CD14-positive monocyte (primary cell): Measurements from ENCODE around the gene POLR3C. TPM values are rescaled to one million over a fixed set of nuclear protein-coding genes. Genes with fewer than 3 reads are reported as not detected.

Experiments used
- DNase-seq, 3 donors: peaks; one replicate each; pipeline ENCODE4 v3.0.0-alpha.2; 2011 to 2022
- H2AFZ ChIP-seq: 2 replicates; pipeline ENCODE4 v1.6.0; 2012; ENCODE audit warnings: mild to moderate bottlenecking, low read depth, low read length, inconsistent platforms; ENCODE audit not compliant: insufficient read depth, poor library complexity, severe bottlenecking
- H3K27ac ChIP-seq, 2 donors: 1 replicate in 1 of 2; 2 replicates in 1 of 2; pipeline ENCODE4 v1.5.1; 2012 to 2013; ENCODE audit warnings: low read length in 2 of 2, control low read depth in 1 of 2, inconsistent platforms in 1 of 2, low read depth in 1 of 2, mild to moderate bottlenecking in 1 of 2
- H3K27me3 ChIP-seq, 2 donors: one replicate each; pipeline versions ENCODE4 v1.6.0 to v1.6.1; 2011 to 2013; ENCODE audit warnings: low read length in 2 of 2; ENCODE audit not compliant: control insufficient read depth in 2 of 2, insufficient read depth in 2 of 2
- H3K36me3 ChIP-seq, 2 donors: replicated peaks in 1 of 2; 1 replicate in 1 of 2; 2 replicates in 1 of 2; pipeline versions ENCODE4 v1.5.1 to v1.6.1; 2012 to 2013; ENCODE audit warnings: low read length in 2 of 2, control low read depth in 1 of 2, inconsistent platforms in 1 of 2, mild to moderate bottlenecking in 1 of 2; ENCODE audit not compliant: insufficient read depth in 2 of 2, control insufficient read depth in 1 of 2
- H3K4me1 ChIP-seq, 2 donors: 1 replicate in 1 of 2; 2 replicates in 1 of 2; pipeline versions ENCODE4 v1.5.1 to v1.6.1; 2012 to 2013; ENCODE audit warnings: low read length in 2 of 2, control low read depth in 1 of 2, inconsistent platforms in 1 of 2, mild to moderate bottlenecking in 1 of 2, moderate library complexity in 1 of 2; ENCODE audit not compliant: insufficient read depth in 2 of 2, control insufficient read depth in 1 of 2
- H3K4me2 ChIP-seq: replicated peaks from 2 replicates; pipeline ENCODE3; 2012; ENCODE audit warnings: low read length, moderate library complexity, mild to moderate bottlenecking; ENCODE audit not compliant: poor library complexity, severe bottlenecking; ENCODE audit errors: extremely low read depth
- H3K4me3 ChIP-seq, 3 experiments: fragments of 200-600 bp in 1 of 3; sonication (generic) in 1 of 3; replicated peaks in 1 of 3; 1 replicate in 2 of 3; 2 replicates in 1 of 3; pipeline ENCODE4 v1.5.1; 2011 to 2013; ENCODE audit warnings: low read length in 3 of 3, mild to moderate bottlenecking in 3 of 3, control low read depth in 2 of 3, low read depth in 2 of 3, inconsistent platforms in 1 of 3, moderate library complexity in 1 of 3
- H3K79me2 ChIP-seq: 2 replicates; pipeline ENCODE4 v1.6.0; 2012; ENCODE audit warnings: mild to moderate bottlenecking, control low read depth, inconsistent platforms, low read length, moderate library complexity; ENCODE audit not compliant: insufficient read depth
- H3K9ac ChIP-seq: 2 replicates; pipeline ENCODE4 v1.6.0; 2017; ENCODE audit warnings: low read length, mild to moderate bottlenecking; ENCODE audit not compliant: insufficient read depth, poor library complexity, severe bottlenecking
- H3K9me3 ChIP-seq, 2 donors: replicated peaks in 1 of 2; 1 replicate in 1 of 2; 2 replicates in 1 of 2; pipeline versions ENCODE4 v1.5.1 to v1.6.1; 2012 to 2013; ENCODE audit warnings: low read length in 2 of 2, control low read depth in 1 of 2; ENCODE audit not compliant: control insufficient read depth in 1 of 2, insufficient read depth in 1 of 2
- H4K20me1 ChIP-seq: 2 replicates; pipeline ENCODE4 v1.6.0; 2012; ENCODE audit warnings: mild to moderate bottlenecking, low read length, control low read depth, moderate library complexity; ENCODE audit not compliant: insufficient read depth
- H3K27ac Mint-ChIP-seq, 7 donors: one replicate each; pipeline ENCODE4 v1.8.0; 2020; ENCODE audit warnings: mild to moderate bottlenecking in 7 of 7, mixed read lengths in 7 of 7, moderate library complexity in 6 of 7, inconsistent platforms in 2 of 7
- H3K27me3 Mint-ChIP-seq, 3 donors: one replicate each; pipeline ENCODE4 v1.8.0; 2021 to 2022; ENCODE audit warnings: low read depth in 3 of 3, mild to moderate bottlenecking in 3 of 3, mixed read lengths in 3 of 3, moderate library complexity in 3 of 3, inconsistent platforms in 1 of 3
- H3K36me3 Mint-ChIP-seq, 2 donors: one replicate each; pipeline ENCODE4 v1.8.0; 2020; ENCODE audit warnings: mixed read lengths in 2 of 2, inconsistent platforms in 1 of 2, mild to moderate bottlenecking in 1 of 2
- H3K4me1 Mint-ChIP-seq: one replicate; pipeline ENCODE4 v1.8.0; 2020; ENCODE audit warnings: mild to moderate bottlenecking, mixed read lengths
- H3K4me3 Mint-ChIP-seq, 2 donors: one replicate each; pipeline ENCODE4 v1.8.0; 2020; ENCODE audit warnings: mild to moderate bottlenecking in 2 of 2, mixed read lengths in 2 of 2, moderate library complexity in 1 of 2
- H3K9me3 Mint-ChIP-seq, 7 donors: one replicate each; pipeline ENCODE4 v1.8.0; 2020 to 2022; ENCODE audit warnings: mixed read lengths in 7 of 7, mild to moderate bottlenecking in 6 of 7, moderate library complexity in 6 of 7, inconsistent platforms in 2 of 7
- CTCF ChIP-seq: fragments of 200-600 bp; IDR thresholded peaks from one replicate; pipeline ENCODE4 v1.8.0; 2022; ENCODE audit warnings: antibody characterized with exemption, mild to moderate bottlenecking
- WGBS: methylation state at CpG from one replicate; pipeline ENCODE4 v1.1.5; 2013; ENCODE audit warnings: missing lambda C conversion rate; ENCODE audit not compliant: insufficient coverage; 5-methylcytosine and 5-hydroxymethylcytosine counted together
- intact Hi-C, 2 donors: fragments of 100-400 bp; cut with micrococcal nuclease; formaldehyde crosslinking; loops; one replicate each; pipeline versions ENCODE4 v1.15.0 to v1.15.1; 2023
- polyA plus RNA-seq, 3 donors: library from polyadenylated mRNA; depleted of rRNA in 1 of 3; unstranded in 2 of 3; stranded (reverse) in 1 of 3; fragments of 300-500 nt in 2 of 3; fragments of >200 nt in 1 of 3; fragmentation: Illumina TruSeq in 2 of 3; gene quantifications; 1 replicate in 2 of 3; 2 replicates in 1 of 3; pipeline ENCODE4 v1.2.3, GENCODE V29; 2012 to 2021

Gene POLR3C
- polyA plus RNA-seq, 3 donors = 23.5 to 41.3 (median 30.5) TPM

- peaks cover 34 to 51% of the 10 kb centered on the region in 2 donors for H3K36me3 Mint-ChIP-seq
- Histone ChIP-seq H3K27me3 (no peaks in the 10 kb centered on the region), H3K79me2 (peaks cover 28% of the 10 kb centered on the region), H3K36me3 (peaks cover 16 to 40% of the 10 kb centered on the region in 2 donors), H2AFZ (no peak overlapping the region), H3K4me1 (no peaks in the 10 kb centered on the region), H3K4me3 (no peak overlapping the region), H4K20me1 (peaks cover 4% of the 10 kb centered on the region), H3K4me2 (no peak overlapping the region), H3K27ac (no peak overlapping the region), H3K9ac (no peak overlapping the region), H3K9me3 (peaks cover 17 to 24% of the 10 kb centered on the region in 2 donors)
- DNase-seq = no peak
- H3K27ac Mint-ChIP-seq = peak overlapping the region in 1 of 7 donors; percentile 15
- H3K4me3 Mint-ChIP-seq = no peak overlapping the region
- peaks cover 0 to 1% (median 0%) of the 10 kb centered on the region in 3 donors for H3K27me3 Mint-ChIP-seq
- no peak for TF ChIP-seq CTCF
- H3K9me3 Mint-ChIP-seq = peaks cover 15 to 31% (median 26%) of the 10 kb centered on the region in 7 donors
- no peaks in the 10 kb centered on the region for H3K4me1 Mint-ChIP-seq
- intact Hi-C loops = no loop called here
- no CpG with 5 or more reads among the region's 1 CpG for WGBS
Observed at GRCh38 chr1:145792484-145792883, 31.5 kb upstream of the POLR3C start.

- no peak for TF ChIP-seq CTCF
- 93% methylated on average over 6 of the region's 10 CpGs for WGBS
- intact Hi-C loops = no loop called here
Observed at GRCh38 chr1:145795257-145795881, 28.6 kb upstream of the POLR3C start.

More at GRCh38 chr1:145795257-145795881, 28.6 kb upstream of the POLR3C start:
- Histone ChIP-seq H3K4me1 (no peaks in the 10 kb centered on the region), H3K27ac (no peak overlapping the region), H4K20me1 (peaks cover 3% of the 10 kb centered on the region), H3K9ac (no peak overlapping the region), H2AFZ (no peak overlapping the region), H3K79me2 (peaks cover 37% of the 10 kb centered on the region), H3K4me3 (no peak overlapping the region), H3K4me2 (no peak overlapping the region), H3K36me3 (peaks cover 11 to 33% of the 10 kb centered on the region in 2 donors), H3K9me3 (peaks cover 21 to 37% of the 10 kb centered on the region in 2 donors), H3K27me3 (no peaks in the 10 kb centered on the region)
- peaks cover 38 to 49% of the 10 kb centered on the region in 2 donors for H3K36me3 Mint-ChIP-seq
- no peak overlapping the region for H3K4me3 Mint-ChIP-seq
- peaks cover 26 to 43% (median 37%) of the 10 kb centered on the region in 7 donors for H3K9me3 Mint-ChIP-seq
- no peak for DNase-seq
- peaks cover 0 to 2% (median 0%) of the 10 kb centered on the region in 3 donors for H3K27me3 Mint-ChIP-seq
- H3K27ac Mint-ChIP-seq = no peak overlapping the region
- peaks cover 5% of the 10 kb centered on the region for H3K4me1 Mint-ChIP-seq
